Neuronal stem cell (in vitro differentiated cells): ENCODE measurements around the gene LRMDA.

ENCODE experiments used
- DNase-seq: peaks from one replicate; pipeline ENCODE4 v3.0.0-alpha.2; 2013; ENCODE audit warnings: low spot score
- H2AFZ ChIP-seq: one replicate; pipeline ENCODE4 v1.6.1; 2013; ENCODE audit warnings: mild to moderate bottlenecking, low read length, inconsistent platforms
- H2AK5ac ChIP-seq: 2 replicates; pipeline ENCODE4 v1.6.1; 2013; ENCODE audit warnings: low read depth, mild to moderate bottlenecking, inconsistent platforms, low read length, moderate library complexity, mixed read lengths
- H2BK120ac ChIP-seq: 2 replicates; pipeline ENCODE4 v1.6.1; 2013; ENCODE audit warnings: low read depth, mild to moderate bottlenecking, inconsistent platforms, low read length, moderate library complexity, mixed read lengths
- H2BK12ac ChIP-seq: one replicate; pipeline ENCODE4 v1.6.1; 2013; ENCODE audit warnings: low read length, inconsistent platforms
- H2BK15ac ChIP-seq: 2 replicates; pipeline ENCODE4 v1.6.1; 2013; ENCODE audit warnings: mild to moderate bottlenecking, low read length, inconsistent platforms, mixed read lengths
- H2BK5ac ChIP-seq: one replicate; pipeline ENCODE4 v1.6.1; 2013; ENCODE audit warnings: inconsistent platforms, mild to moderate bottlenecking, low read length, moderate library complexity
- H3K14ac ChIP-seq: one replicate; pipeline ENCODE4 v1.6.1; 2013; ENCODE audit warnings: low read length, inconsistent platforms
- H3K18ac ChIP-seq: 2 replicates; pipeline ENCODE4 v1.6.1; 2013; ENCODE audit warnings: low read length, inconsistent platforms
- H3K23ac ChIP-seq: 2 replicates; pipeline ENCODE4 v1.6.1; 2013; ENCODE audit warnings: low read depth, mild to moderate bottlenecking, mixed read lengths, low read length, inconsistent platforms; ENCODE audit not compliant: poor library complexity
- H3K27ac ChIP-seq: replicated peaks from 3 replicates; pipeline ENCODE4 v1.5.1; 2013; ENCODE audit warnings: low read length, inconsistent platforms
- H3K27me3 ChIP-seq, 3 experiments: 2 replicates each; pipeline ENCODE4 v1.6.1; 2013; ENCODE audit warnings: low read length in 3 of 3, mild to moderate bottlenecking in 2 of 3, inconsistent platforms in 1 of 3, low read depth in 1 of 3, mixed read lengths in 1 of 3, moderate library complexity in 1 of 3; ENCODE audit not compliant: control insufficient read depth in 3 of 3, insufficient read depth in 3 of 3
- H3K36me3 ChIP-seq, 2 donors: replicated peaks in 1 of 2; 2 replicates each; pipeline ENCODE4 v1.6.1; 2013; ENCODE audit warnings: low read length in 2 of 2; ENCODE audit not compliant: control insufficient read depth in 2 of 2, insufficient read depth in 2 of 2
- H3K4ac ChIP-seq: 2 replicates; pipeline ENCODE4 v1.6.1; 2013; ENCODE audit warnings: inconsistent platforms, mild to moderate bottlenecking, low read length, moderate library complexity
- H3K4me1 ChIP-seq, 2 donors: 1 replicate in 1 of 2; 2 replicates in 1 of 2; pipeline ENCODE4 v1.6.1; 2013; ENCODE audit warnings: low read length in 2 of 2, low read depth in 1 of 2; ENCODE audit not compliant: control insufficient read depth in 2 of 2, insufficient read depth in 1 of 2
- H3K4me2 ChIP-seq: one replicate; pipeline ENCODE4 v1.6.1; 2013; ENCODE audit warnings: mild to moderate bottlenecking, low read length, inconsistent platforms; ENCODE audit not compliant: insufficient read depth, poor library complexity, severe bottlenecking
- H3K4me3 ChIP-seq, 2 donors: 2 replicates each; pipeline ENCODE4 v1.5.1; 2013; ENCODE audit warnings: low read length in 2 of 2, mild to moderate bottlenecking in 2 of 2, inconsistent platforms in 1 of 2, moderate library complexity in 1 of 2
- H3K79me1 ChIP-seq: one replicate; pipeline ENCODE4 v1.6.1; 2013; ENCODE audit warnings: low read depth, mild to moderate bottlenecking, inconsistent platforms, low read length, moderate library complexity
- H3K9ac ChIP-seq: one replicate; pipeline ENCODE4 v1.6.1; 2013; ENCODE audit warnings: mild to moderate bottlenecking, low read depth, low read length, inconsistent platforms; ENCODE audit not compliant: poor library complexity
- H3K9me3 ChIP-seq, 2 donors: replicated peaks in 1 of 2; 2 replicates each; pipeline versions ENCODE3 to v1.6.1; 2013; ENCODE audit warnings: low read length in 2 of 2, mild to moderate bottlenecking in 2 of 2, inconsistent platforms in 1 of 2, low read depth in 1 of 2, mixed read lengths in 1 of 2, moderate library complexity in 1 of 2; ENCODE audit not compliant: control insufficient read depth in 2 of 2, insufficient read depth in 1 of 2
- H4K8ac ChIP-seq: one replicate; pipeline ENCODE4 v1.6.1; 2013; ENCODE audit warnings: low read depth, mild to moderate bottlenecking, inconsistent platforms, low read length, moderate library complexity
- H4K91ac ChIP-seq: one replicate; pipeline ENCODE4 v1.6.1; 2013; ENCODE audit warnings: low read length, low read depth, mild to moderate bottlenecking, inconsistent platforms; ENCODE audit not compliant: poor library complexity
- WGBS, 2 donors: extraction: QIAGEN DNeasy Blood & Tissue Kit; methylation state at CpG; one replicate each; pipeline ENCODE4 v1.1.7; 2013; ENCODE audit warnings: missing lambda C conversion rate in 2 of 2, mixed read lengths in 1 of 2; ENCODE audit not compliant: insufficient read length in 2 of 2, insufficient replicate concordance in 1 of 2; ENCODE audit errors: extremely low coverage in 2 of 2; 5-methylcytosine and 5-hydroxymethylcytosine counted together

Gene LRMDA

GRCh38 chr10:75505293-75505692, 73.9 kb downstream of the LRMDA start:
- Histone ChIP-seq H3K36me3 (no peaks in the 10 kb centered on the region), H2AK5ac (no peak overlapping the region), H2BK12ac (no peak overlapping the region), H3K4me2 (no peak overlapping the region), H3K14ac (no peak overlapping the region), H2BK120ac (no peak overlapping the region), H4K8ac (no peak overlapping the region), H2BK15ac (no peak overlapping the region), H2BK5ac (no peak overlapping the region), H3K4me3 (no peak overlapping the region), H3K27me3 (no peaks in the 10 kb centered on the region), H3K23ac (no peak overlapping the region), H3K79me1 (no peaks in the 10 kb centered on the region), H3K4me1 (no peaks in the 10 kb centered on the region), H3K27ac (no peak overlapping the region), H3K9me3 (no peaks in the 10 kb centered on the region), H3K4ac (no peak overlapping the region), H3K18ac (no peak overlapping the region), H2AFZ (no peak overlapping the region), H3K9ac (no peak overlapping the region), H4K91ac (no peak overlapping the region)
- WGBS, 2 donors: no CpG with 5 or more reads among the region's 1 CpG
- DNase-seq: no peak

- H3K23ac ChIP-seq: no peak overlapping the region
- H3K27me3 ChIP-seq: no peaks in the 10 kb centered on the region
- H3K9ac ChIP-seq: no peak overlapping the region
- H3K4me3 ChIP-seq: no peak overlapping the region
- no peak overlapping the region for H2AFZ ChIP-seq
- no peak overlapping the region for H3K18ac ChIP-seq
- DNase-seq: no peak
- no peak overlapping the region for H3K4ac ChIP-seq
- no peak overlapping the region for H4K8ac ChIP-seq
- no peak overlapping the region for H2BK120ac ChIP-seq
- H2BK15ac ChIP-seq: no peak overlapping the region
- no peak overlapping the region for H3K27ac ChIP-seq
- no peak overlapping the region for H2BK12ac ChIP-seq
- no peak overlapping the region for H2AK5ac ChIP-seq
- no peaks in the 10 kb centered on the region for H3K4me1 ChIP-seq
- H4K91ac ChIP-seq: no peak overlapping the region
- H3K36me3 ChIP-seq: no peaks in the 10 kb centered on the region
- no peaks in the 10 kb centered on the region for H3K79me1 ChIP-seq
- H3K4me2 ChIP-seq: no peak overlapping the region
- no peak overlapping the region for H3K14ac ChIP-seq
- no peaks in the 10 kb centered on the region for H3K9me3 ChIP-seq
- no peak overlapping the region for H2BK5ac ChIP-seq
- no CpG with 5 or more reads among the region's 3 CpGs for WGBS, 2 donors
These were observed 74.5 kb downstream of the LRMDA start for GRCh38 chr10:75505840-75506506.

- H3K23ac ChIP-seq: no peak overlapping the region
- H3K4ac ChIP-seq: no peak overlapping the region
- H4K8ac ChIP-seq: no peak overlapping the region
- no peak overlapping the region for H3K18ac ChIP-seq
- no peaks in the 10 kb centered on the region for H3K4me1 ChIP-seq
- H2AFZ ChIP-seq: no peak overlapping the region
- H2BK120ac ChIP-seq: no peak overlapping the region
- H3K79me1 ChIP-seq: no peaks in the 10 kb centered on the region
- no peak overlapping the region for H3K4me3 ChIP-seq
- no peak overlapping the region for H3K4me2 ChIP-seq
- no peak overlapping the region for H2BK5ac ChIP-seq
- no peaks in the 10 kb centered on the region for H3K27me3 ChIP-seq
- WGBS, 2 donors: no CpG with 5 or more reads among the region's 4 CpGs
- H3K27ac ChIP-seq: no peak overlapping the region
- H3K36me3 ChIP-seq: no peaks in the 10 kb centered on the region
- no peak overlapping the region for H3K9ac ChIP-seq
- H4K91ac ChIP-seq: no peak overlapping the region
- no peak for DNase-seq
- no peak overlapping the region for H2BK15ac ChIP-seq
- no peak overlapping the region for H3K14ac ChIP-seq
- no peaks in the 10 kb centered on the region for H3K9me3 ChIP-seq
- H2BK12ac ChIP-seq: no peak overlapping the region
- H2AK5ac ChIP-seq: no peak overlapping the region
These were observed 75.5 kb downstream of the LRMDA start for GRCh38 chr10:75506930-75507329.

- H2BK15ac ChIP-seq: no peak overlapping the region
- no peaks in the 10 kb centered on the region for H3K27me3 ChIP-seq
- no peak overlapping the region for H4K8ac ChIP-seq
- H2BK5ac ChIP-seq: no peak overlapping the region
- no peak overlapping the region for H3K4me2 ChIP-seq
- no peak overlapping the region for H3K23ac ChIP-seq
- no peak overlapping the region for H2AFZ ChIP-seq
- no peak overlapping the region for H3K14ac ChIP-seq
- no peak overlapping the region for H2AK5ac ChIP-seq
- no peak overlapping the region for H3K9ac ChIP-seq
- DNase-seq: no peak
- H3K4me3 ChIP-seq: no peak overlapping the region
- H3K4me1 ChIP-seq: no peaks in the 10 kb centered on the region
- no peaks in the 10 kb centered on the region for H3K9me3 ChIP-seq
- no peaks in the 10 kb centered on the region for H3K79me1 ChIP-seq
- no peak overlapping the region for H3K18ac ChIP-seq
- no peak overlapping the region for H4K91ac ChIP-seq
- no CpG with 5 or more reads among the region's 3 CpGs for WGBS, 2 donors
- H3K36me3 ChIP-seq: no peaks in the 10 kb centered on the region
- no peak overlapping the region for H2BK12ac ChIP-seq
- no peak overlapping the region for H2BK120ac ChIP-seq
- H3K27ac ChIP-seq: no peak overlapping the region
- no peak overlapping the region for H3K4ac ChIP-seq
These were observed 76.0 kb downstream of the LRMDA start for GRCh38 chr10:75507469-75507868.
